ENCODE data around the gene ATP5PD. TPM values are rescaled to one million over a fixed set of nuclear protein-coding genes. Genes with fewer than 3 reads are reported as not detected.

The ATP5PD gene
- total and polyA plus RNA-seq, 2 of the 13 experiments (the other 11 are each of a cell fraction or from before 2014, with no cell fraction given) = 158 to 428 TPM

- TF ChIP-seq GRHL1 (CRISPR knock-in tag; conservative IDR thresholded peaks at IDR 0.05) (no peak), ZFP36 (IDR thresholded peaks at IDR 0.05; ENCODE audit: borderline replicate concordance, low read depth, low read length, partially characterized antibody) (no peak), ZNF879 (CRISPR knock-in tag; IDR thresholded peaks at IDR 0.05) (no peak), HOMEZ (CRISPR knock-in tag; IDR thresholded peaks at IDR 0.05; ENCODE audit: low read depth) (no peak), GABPB1 (CRISPR knock-in tag; IDR thresholded peaks at IDR 0.05) (peak; percentile 5; the same call in 1 of the 2 replicates), PRDM10 (CRISPR knock-in tag; IDR thresholded peaks at IDR 0.05; ENCODE audit: low read depth) (peak; percentile 70; the same call in 1 of the 2 replicates), KAT2B (IDR thresholded peaks at IDR 0.05; ENCODE audit: borderline replicate concordance, low read depth, low read length) (no peak), ZBTB26 (CRISPR knock-in tag; IDR thresholded peaks at IDR 0.05; ENCODE audit: borderline replicate concordance) (no peak), ELF1 (CRISPR knock-in tag; IDR thresholded peaks at IDR 0.05) (no peak), JARID2 (CRISPR knock-in tag; IDR thresholded peaks at IDR 0.05; ENCODE audit: insufficient replicate concordance) (no peak), ZBTB7B (CRISPR knock-in tag; IDR thresholded peaks at IDR 0.05) (0 out of 2 replicates have a peak, but pooled peaks have one; percentile 16), STAG1 (CRISPR knock-in tag; IDR thresholded peaks at IDR 0.05) (0 out of 2 replicates have a peak, but pooled peaks have one; percentile 8), DDIT3 (CRISPR knock-in tag; IDR thresholded peaks at IDR 0.05) (no peak), ARHGAP35 (CRISPR knock-in tag; IDR thresholded peaks at IDR 0.05; ENCODE audit: borderline replicate concordance) (no peak), ZGPAT (CRISPR knock-in tag; IDR thresholded peaks at IDR 0.05) (peak; percentile 37; the same call in 1 of the 2 replicates), ERF (CRISPR knock-in tag; IDR thresholded peaks at IDR 0.05) (0 out of 2 replicates have a peak, but pooled peaks have one; percentile 20), NBN (conservative IDR thresholded peaks at IDR 0.05) (no peak), HMG20A (CRISPR knock-in tag; IDR thresholded peaks at IDR 0.05; ENCODE audit: borderline replicate concordance) (0 out of 2 replicates have a peak, but pooled peaks have one; percentile 9), KLF16 (CRISPR knock-in tag; IDR thresholded peaks at IDR 0.05) (no peak), GATAD2A (CRISPR knock-in tag; IDR thresholded peaks at IDR 0.05) (no peak; the same call in 1 of the 2 replicates), SALL1 (CRISPR knock-in tag; IDR thresholded peaks at IDR 0.05) (0 out of 2 replicates have a peak, but pooled peaks have one; percentile 2)
Measured at GRCh38 chr17:75073618-75074047, 26.9 kb upstream of the ATP5PD start (continued).
